Activated gamma-delta T cell treated with Interleukin-2 at 50 U/mL for 16 hours (primary cell): Measurements from ENCODE around the gene ACER3.
"Not testable (repeated sequence)": the region's sequence is repeated elsewhere in the genome, so short reads cannot be mapped to it uniquely, and the experiment has no call there.

Experiments used
- DNase-seq: peaks from one replicate; pipeline ENCODE4 v3.0.0-alpha.2; 2020

The ACER3 gene

GRCh38 chr11:76837696-76838677 lies 22.7 kb upstream of the ACER3 start:
- DNase-seq = no peak

DNA sequence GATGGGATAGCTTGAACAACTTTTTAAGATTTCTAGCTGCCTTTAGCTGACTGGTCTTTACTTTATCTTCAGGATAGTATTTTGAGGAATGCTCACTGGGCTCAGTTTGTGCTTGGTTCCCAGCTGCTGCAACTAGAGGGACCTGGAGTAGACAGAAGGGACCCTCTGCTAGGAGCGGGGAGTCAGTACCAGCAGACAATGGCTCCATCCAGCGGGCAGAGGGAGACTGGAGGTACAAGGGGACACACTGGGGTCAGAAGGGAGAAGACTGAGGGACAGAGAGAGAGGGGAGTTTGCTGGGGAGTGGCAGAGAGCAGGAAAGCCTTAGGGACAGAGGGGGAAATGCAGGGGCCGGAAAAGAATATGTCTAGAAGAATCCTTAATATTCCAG lies 22.0 kb upstream of the ACER3 start:
- no peak for DNase-seq

DNA sequence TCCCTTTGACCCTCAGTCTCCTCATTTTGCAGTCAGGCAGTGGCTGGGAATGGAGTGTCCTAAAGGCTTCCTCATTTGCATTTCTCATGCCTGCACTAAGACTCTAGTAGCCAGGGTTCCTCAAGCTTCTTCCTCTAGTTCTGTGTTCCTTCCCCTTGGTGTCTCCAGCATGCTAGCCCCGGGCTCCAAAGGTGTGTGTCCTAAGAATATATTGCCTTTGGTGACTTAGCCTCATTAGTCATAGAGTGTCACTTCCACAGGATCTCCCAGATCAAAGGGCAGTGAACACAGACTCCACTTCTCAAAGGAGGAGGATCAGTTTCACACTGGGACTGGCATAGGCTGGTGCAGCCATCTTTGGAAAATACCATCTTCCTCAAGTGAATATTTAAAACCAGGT lies 21.4 kb upstream of the ACER3 start:
- DNase-seq = no peak

- no peak for DNase-seq
These were observed 18.7 kb upstream of the ACER3 start for GRCh38 chr11:76841923-76842452.

DNA sequence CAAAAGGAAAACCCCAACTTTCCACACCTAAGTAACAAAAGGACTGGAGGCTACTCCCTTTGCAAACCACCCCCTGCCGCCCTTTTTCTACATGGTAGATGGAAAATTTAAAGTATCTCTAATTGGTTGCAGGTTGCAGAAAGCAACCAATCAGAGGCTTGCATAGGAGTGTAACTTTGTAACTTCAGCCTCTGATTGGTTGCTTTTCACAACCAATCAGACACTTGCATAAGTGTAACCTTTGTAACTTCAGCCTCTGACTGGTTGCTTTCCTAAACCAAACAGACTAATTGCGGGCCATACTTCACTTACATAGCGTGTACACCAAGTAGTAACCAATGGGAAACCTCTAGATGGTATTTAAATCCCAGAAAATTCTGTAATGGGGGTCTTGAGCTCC lies 16.8 kb upstream of the ACER3 start:
- no peak for DNase-seq

GRCh38 chr11:76844511-76844910 lies 16.2 kb upstream of the ACER3 start:
- no peak for DNase-seq

GRCh38 chr11:76845069-76845468 lies 15.6 kb upstream of the ACER3 start:
- no peak for DNase-seq

DNA sequence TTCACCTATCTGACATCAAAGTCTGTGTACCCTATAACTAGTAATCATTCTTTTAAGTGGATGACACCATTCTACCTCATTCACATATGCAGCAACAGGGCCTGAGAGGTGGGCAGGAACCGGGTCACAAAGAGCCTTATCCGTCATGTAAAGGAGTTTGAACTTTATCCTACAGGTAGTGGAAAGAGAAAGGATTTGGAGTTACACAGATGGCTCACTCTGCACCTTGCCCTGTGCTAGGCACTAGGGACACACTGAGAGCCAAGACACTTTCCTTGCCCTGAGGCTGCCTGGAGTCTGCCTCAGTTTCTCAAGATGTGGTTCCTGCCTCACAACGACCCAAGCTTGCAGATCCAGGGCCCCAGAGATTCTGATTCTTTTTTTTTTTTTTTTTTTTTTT lies 14.3 kb upstream of the ACER3 start:
- DNase-seq = no peak

- no peak for DNase-seq
These were observed 11.3 kb upstream of the ACER3 start for GRCh38 chr11:76849376-76849775.

DNA sequence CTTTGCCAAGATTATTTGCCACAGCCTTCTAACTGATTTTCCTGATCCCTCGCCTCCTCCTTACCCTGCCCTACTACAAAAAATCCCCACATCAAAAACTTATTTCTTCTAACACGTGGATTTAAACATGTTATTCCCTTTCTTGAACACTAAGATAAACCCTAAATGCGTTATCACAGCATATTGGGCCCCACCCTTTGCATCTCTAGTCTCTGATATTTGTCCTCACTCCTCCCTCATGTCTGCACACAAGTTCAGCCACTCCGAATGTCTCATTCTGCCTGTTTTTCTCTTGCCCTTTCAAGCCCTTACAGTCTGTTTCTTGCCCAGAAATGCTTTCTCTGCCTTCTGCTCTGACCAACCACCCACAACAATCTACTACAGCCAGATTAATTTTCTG lies 10.6 kb upstream of the ACER3 start:
- DNase-seq = no peak

GRCh38 chr11:76850815-76851214 lies 9.9 kb upstream of the ACER3 start:
- DNase-seq = no peak

DNA sequence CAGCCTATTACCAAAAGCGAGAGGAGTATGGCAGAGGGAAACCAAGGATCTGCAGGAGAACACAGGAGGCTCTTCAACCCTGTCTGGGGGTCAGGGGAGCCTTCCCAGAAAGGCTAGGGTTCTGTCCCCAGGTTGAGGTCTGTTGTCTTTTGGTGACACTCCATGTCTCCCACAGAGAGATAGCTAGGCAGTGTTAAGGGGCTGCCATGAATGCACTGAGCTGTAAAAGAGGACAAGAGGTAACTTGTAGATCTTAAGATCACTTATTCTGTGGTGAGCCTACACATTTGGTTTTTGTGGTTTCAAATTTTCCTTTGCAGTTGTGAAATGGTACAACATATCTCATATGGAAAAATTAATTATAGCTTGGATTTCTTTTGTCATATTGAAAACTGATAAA lies 6.0 kb upstream of the ACER3 start:
- DNase-seq = no peak

- DNase-seq = not testable (repeated sequence)
These were observed 5.0 kb upstream of the ACER3 start for GRCh38 chr11:76855670-76856069.

GRCh38 chr11:76856106-76856505 lies 4.6 kb upstream of the ACER3 start:
- no peak for DNase-seq

DNA sequence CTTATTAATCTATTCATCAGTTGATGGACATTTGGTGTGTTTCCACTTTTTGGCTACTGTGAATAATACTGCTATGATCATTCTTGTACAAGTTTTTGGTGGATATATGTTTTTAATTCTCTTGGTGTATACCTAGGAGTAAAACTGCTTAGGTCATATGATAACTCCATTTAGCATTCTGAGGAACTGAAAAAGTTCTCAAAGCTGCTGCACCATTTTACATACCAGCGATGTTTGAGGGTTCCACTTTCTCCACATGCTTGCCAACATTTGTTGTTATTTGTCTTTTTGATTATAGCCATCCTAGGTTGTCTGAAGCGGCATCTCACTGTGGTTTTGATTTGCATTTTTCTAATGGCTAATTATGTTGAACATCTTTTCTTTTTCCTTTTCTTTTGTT lies 4.1 kb upstream of the ACER3 start:
- no peak for DNase-seq

GRCh38 chr11:76857781-76858410 lies 2.8 kb upstream of the ACER3 start:
- no peak for DNase-seq

- no peak for DNase-seq
These were observed 950 bp upstream of the ACER3 start for GRCh38 chr11:76859708-76860227.

DNA sequence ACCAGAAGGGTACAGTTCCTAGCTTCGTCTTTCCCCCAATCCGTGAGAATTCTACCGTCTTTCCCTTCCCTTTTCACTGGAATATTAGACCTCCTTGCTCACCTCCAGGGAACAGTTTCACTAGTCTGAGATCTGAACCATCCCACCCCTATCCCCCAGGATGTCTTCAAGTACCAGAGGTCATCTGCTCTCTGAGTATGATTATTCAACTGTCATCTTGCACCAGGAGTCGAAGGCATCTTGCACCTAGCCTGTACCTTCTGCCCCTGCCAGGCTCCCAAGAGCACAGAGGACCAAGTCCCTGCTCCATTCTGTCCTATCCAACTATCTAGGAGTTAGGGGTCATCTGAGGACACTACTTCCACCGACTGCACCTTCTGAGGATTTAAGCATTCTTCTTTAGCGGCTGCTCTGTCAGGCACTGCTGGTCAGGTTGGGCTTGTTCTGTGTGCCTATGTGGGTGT lies 804 bp downstream of the ACER3 start:
- DNase-seq = no peak

- DNase-seq = not testable (repeated sequence)
These were observed 2.1 kb downstream of the ACER3 start for GRCh38 chr11:76862794-76863193.

- no peak for DNase-seq
These were observed 2.6 kb downstream of the ACER3 start for GRCh38 chr11:76863196-76863777.

DNA sequence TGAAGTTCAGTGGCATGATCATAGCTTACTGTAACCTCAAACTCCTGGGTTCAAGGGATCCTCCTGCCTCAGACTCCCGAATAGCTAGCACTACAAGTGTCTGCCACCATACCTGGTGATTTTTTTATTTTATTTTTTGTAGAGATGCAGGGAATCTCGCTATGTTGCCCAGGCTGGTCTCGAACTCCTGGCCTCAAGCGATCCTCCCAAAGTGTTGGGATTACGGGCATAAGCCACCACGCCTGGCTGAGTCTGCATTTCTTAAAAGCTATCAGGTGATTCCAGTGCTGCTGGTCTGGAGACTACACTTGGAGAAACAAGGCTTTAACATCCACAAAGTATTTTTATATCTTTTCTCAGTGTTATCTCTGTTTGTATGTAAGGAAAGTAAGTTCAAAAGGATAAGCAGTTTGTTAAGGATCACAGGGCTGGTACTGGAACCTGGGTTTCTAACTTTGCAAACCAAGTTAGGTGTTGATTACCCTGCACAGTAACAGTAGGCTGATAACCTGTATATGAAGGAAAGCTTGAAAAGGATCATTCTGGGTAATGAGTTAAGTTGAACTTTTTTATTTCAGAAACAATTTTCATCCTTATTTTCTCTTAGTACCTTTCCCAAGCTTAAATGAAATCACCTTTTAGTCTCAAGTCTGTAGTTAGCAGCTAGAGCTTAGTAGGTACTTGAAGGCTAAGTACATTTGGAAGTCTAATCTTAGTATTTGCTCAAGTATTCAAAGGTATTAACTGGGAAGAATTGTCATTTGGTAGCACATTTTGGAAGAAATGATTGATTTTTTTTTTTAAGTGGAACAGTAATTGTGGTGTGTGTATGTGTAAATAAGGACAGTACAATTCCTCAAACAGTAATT lies 12.5 kb downstream of the ACER3 start:
- DNase-seq = no peak

DNA sequence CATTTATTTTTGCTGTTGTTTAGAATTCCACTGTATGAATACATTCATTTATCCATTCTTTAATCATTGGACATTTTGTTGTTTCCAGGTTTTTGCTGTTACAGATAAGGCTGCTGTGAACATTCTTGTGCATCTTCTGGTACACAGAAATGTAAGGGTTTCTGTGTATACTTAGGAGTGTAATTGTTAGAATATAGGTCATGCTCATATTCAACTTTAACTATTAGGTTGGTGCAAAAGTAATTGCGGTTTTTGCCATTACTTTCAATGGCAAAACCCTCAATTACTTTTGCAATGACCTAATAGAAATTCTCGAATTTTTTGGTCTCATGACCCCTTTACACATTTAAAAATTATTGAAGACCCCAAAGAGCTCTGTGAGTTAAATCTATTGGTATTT lies 17.3 kb downstream of the ACER3 start:
- DNase-seq = no peak
